Common myeloid progenitor, CD34-positive (primary cell): ENCODE results near the gene QRICH1.

Experiments
- CTCF ChIA-PET: fragments of 350-600 bp; sonication (Branson Sonifier 250); formaldehyde crosslinking; loops from one replicate; lab custom pipeline; 2021; ENCODE audit warnings: antibody characterized with exemption; lab: Charles Lee
- POLR2A ChIA-PET: fragments of 350-600 bp; sonication (Branson Sonifier 250); formaldehyde crosslinking; loops from one replicate; lab custom pipeline; 2021; ENCODE audit warnings: antibody characterized with exemption; lab: Charles Lee
- DNase-seq, 3 donors: peaks; one replicate each; pipeline versions ENCODE4 v3.0.0 to v3.0.0-alpha.2; 2013
- H3K27ac ChIP-seq, 2 experiments: 1 replicate in 1 of 2; 2 replicates in 1 of 2; pipeline ENCODE4 v1.7.0; 2013; ENCODE audit warnings: inconsistent platforms in 2 of 2, low read length in 2 of 2, mild to moderate bottlenecking in 2 of 2, low read depth in 1 of 2, moderate library complexity in 1 of 2; ENCODE audit not compliant: severe bottlenecking in 2 of 2, insufficient read depth in 1 of 2, poor library complexity in 1 of 2
- H3K27me3 ChIP-seq, 5 experiments: replicated peaks in 2 of 5; 1 replicate in 3 of 5; 2 replicates in 2 of 5; pipeline versions ENCODE4 v1.6.1 to v1.7.0; 2013; ENCODE audit warnings: low read length in 4 of 5, mild to moderate bottlenecking in 2 of 5, moderate library complexity in 2 of 5, inconsistent platforms in 1 of 5; ENCODE audit not compliant: insufficient read depth in 5 of 5, control insufficient read depth in 4 of 5
- H3K36me3 ChIP-seq, 4 experiments: 1 replicate in 2 of 4; 2 replicates in 2 of 4; pipeline versions ENCODE4 v1.6.1 to v1.7.0; 2013; ENCODE audit warnings: low read length in 3 of 4, control low read depth in 1 of 4, mild to moderate bottlenecking in 1 of 4; ENCODE audit not compliant: control insufficient read depth in 4 of 4, insufficient read depth in 4 of 4
- H3K4me1 ChIP-seq, 4 experiments: 1 replicate in 3 of 4; 2 replicates in 1 of 4; pipeline versions ENCODE4 v1.6.1 to v1.7.1; 2013; ENCODE audit warnings: low read length in 3 of 4, mild to moderate bottlenecking in 3 of 4, control low read depth in 1 of 4, inconsistent platforms in 1 of 4, moderate library complexity in 1 of 4; ENCODE audit not compliant: control insufficient read depth in 4 of 4, insufficient read depth in 4 of 4; ENCODE audit errors: control extremely low read depth in 1 of 4
- H3K4me3 ChIP-seq, 7 experiments: 1 replicate in 4 of 7; 2 replicates in 3 of 7; pipeline versions ENCODE4 v1.5.1 to v1.7.0; 2013; ENCODE audit warnings: mild to moderate bottlenecking in 7 of 7, low read length in 6 of 7, moderate library complexity in 6 of 7, inconsistent platforms in 2 of 7, low read depth in 2 of 7, control low read depth in 1 of 7; ENCODE audit not compliant: insufficient read depth in 4 of 7, control insufficient read depth in 1 of 7; ENCODE audit errors: extremely low read depth in 1 of 7
- H3K9me3 ChIP-seq, 5 experiments: 1 replicate in 4 of 5; 2 replicates in 1 of 5; pipeline versions ENCODE4 v1.6.1 to v1.7.1; 2013; ENCODE audit warnings: low read length in 4 of 5, mild to moderate bottlenecking in 2 of 5, inconsistent platforms in 1 of 5, low read depth in 1 of 5, moderate library complexity in 1 of 5; ENCODE audit not compliant: control insufficient read depth in 4 of 5, insufficient read depth in 2 of 5; ENCODE audit errors: control extremely low read depth in 1 of 5
- WGBS: methylation state at CpG from one replicate; pipeline ENCODE4 v1.1.5; 2013; ENCODE audit not compliant: insufficient coverage; 5-methylcytosine and 5-hydroxymethylcytosine counted together

QRICH1 gene

GRCh38 chr3:49030321-49030720, 63.5 kb downstream of the QRICH1 start:
- 100% methylated on average over 3 of the region's 6 CpGs for WGBS
- POLR2A ChIA-PET: no interaction called here

GRCh38 chr3:49029563-49029884, 64.3 kb downstream of the QRICH1 start:
- peak overlapping the region in 4 of 7 experiments; percentile 75 to 80 (median 78) for H3K4me3 ChIP-seq
- no peaks in the 10 kb centered on the region for H3K27me3 ChIP-seq
- no peak for DNase-seq
- CTCF ChIA-PET: interaction anchor here (1.1 to 2.2 kb wide), 5 partner anchors 15 to 43 kb away, joined by 3 to 9 read pairs (median 3); partner anchors contain the start of gene WDR6
- WGBS: 0% methylated on average over 3 of the region's 7 CpGs
- H3K9me3 ChIP-seq: no peaks in the 10 kb centered on the region
- POLR2A ChIA-PET: interaction anchor here (0.5 to 1.7 kb wide), 8 partner anchors 8 to 111 kb away, joined by 3 to 19 read pairs (median 6); partner anchors contain the start of genes ARIH2, P4HTM, QRICH1 and WDR6
- H3K4me1 ChIP-seq: peaks cover 8 to 44% (median 24%) of the 10 kb centered on the region in 4 experiments
- H3K36me3 ChIP-seq: peaks cover 19 to 83% (median 59%) of the 10 kb centered on the region in 4 experiments
- H3K27ac ChIP-seq: peak overlapping the region in 1 of 2 experiments; percentile 91

More at GRCh38 chr3:49030321-49030720, 63.5 kb downstream of the QRICH1 start:
- Histone ChIP-seq H3K27me3 (no peaks in the 10 kb centered on the region), H3K27ac (peak overlapping the region in 1 of 2 experiments; percentile 37), H3K4me3 (no peak overlapping the region), H3K4me1 (peaks cover 8 to 39% (median 22%) of the 10 kb centered on the region in 4 experiments), H3K36me3 (peaks cover 24 to 83% (median 57%) of the 10 kb centered on the region in 4 experiments), H3K9me3 (no peaks in the 10 kb centered on the region)
- DNase-seq: no peak
- CTCF ChIA-PET: interaction anchor here (2.1 kb wide), 1 partner anchor 8 kb away, joined by 9 read pairs; the partner anchor contains the start of gene NDUFAF3

GRCh38 chr3:49028673-49029562, 65.0 kb downstream of the QRICH1 start, which contains the start of gene IMPDH2:
IMPDH2 (minus strand) TSS chr3:49029398; CDS start chr3:49029350, 48 bp downstream.
- CTCF ChIA-PET: interaction anchor here (1.1 to 2.2 kb wide), 5 partner anchors 15 to 43 kb away, joined by 3 to 9 read pairs (median 3); partner anchors contain the start of gene WDR6

GRCh38 chr3:49028298-49028672, 65.6 kb downstream of the QRICH1 start:
- DNase-seq: no peak
- Histone ChIP-seq H3K9me3 (no peaks in the 10 kb centered on the region), H3K27me3 (no peaks in the 10 kb centered on the region), H3K36me3 (peaks cover 18 to 88% (median 61%) of the 10 kb centered on the region in 4 experiments), H3K4me3 (peak overlapping the region in 6 of 7 experiments; percentile 25 to 80 (median 75)), H3K27ac (peak overlapping the region; percentile 77 to 91), H3K4me1 (peaks cover 8 to 53% (median 28%) of the 10 kb centered on the region in 4 experiments)
- ChIA-PET CTCF (interaction anchor here (0.5 to 2.2 kb wide), 5 partner anchors 8 to 42 kb away, joined by 3 to 9 read pairs (median 3); no protein-coding TSS in a partner anchor), POLR2A (interaction anchor here (0.7 to 1.7 kb wide), 6 partner anchors 8 to 110 kb away, joined by 3 to 19 read pairs (median 8); partner anchors contain the start of genes ARIH2, P4HTM, QRICH1 and WDR6)
- WGBS: 83% methylated on average over 2 of the region's 4 CpGs

More at GRCh38 chr3:49028673-49029562, 65.0 kb downstream of the QRICH1 start, which contains the start of gene IMPDH2:
- peaks cover 8 to 49% (median 25%) of the 10 kb centered on the region in 4 experiments for H3K4me1 ChIP-seq
- DNase-seq: peak; percentile 94 to 97 (median 95)
- H3K27me3 ChIP-seq: no peaks in the 10 kb centered on the region
- H3K27ac ChIP-seq: peak within 1 kb of the TSS; percentile 77 to 91
- WGBS: 3% methylated on average over 37 of the region's 55 CpGs
- POLR2A ChIA-PET: interaction anchor here (0.5 to 1.7 kb wide), 9 partner anchors 7 to 110 kb away, joined by 3 to 19 read pairs (median 4); partner anchors contain the start of genes ARIH2, P4HTM, QRICH1 and WDR6
- H3K4me3 ChIP-seq: peak within 1 kb of the TSS; percentile 52 to 80 (median 75)
- no peaks in the 10 kb centered on the region for H3K9me3 ChIP-seq
- H3K36me3 ChIP-seq: peaks cover 18 to 83% (median 61%) of the 10 kb centered on the region in 4 experiments

GRCh38 chr3:49027634-49028033, 66.2 kb downstream of the QRICH1 start:
- WGBS: 100% methylated on average over 4 of the region's 9 CpGs
- H3K27ac ChIP-seq: no peak overlapping the region

GRCh38 chr3:49026536-49026935, 67.3 kb downstream of the QRICH1 start:
- Histone ChIP-seq H3K4me3 (no peak overlapping the region), H3K36me3 (peaks cover 6 to 77% (median 48%) of the 10 kb centered on the region in 4 experiments), H3K9me3 (no peaks in the 10 kb centered on the region), H3K4me1 (peaks cover 8 to 63% (median 42%) of the 10 kb centered on the region in 4 experiments), H3K27ac (peak overlapping the region in 1 of 2 experiments; percentile 6), H3K27me3 (no peaks in the 10 kb centered on the region)
- DNase-seq: no peak
- CTCF ChIA-PET: interaction anchor here (0.7 to 2.0 kb wide), 2 partner anchors 35 to 51 kb away, joined by 3 to 6 read pairs; no protein-coding TSS in a partner anchor
- POLR2A ChIA-PET: no interaction called here
- 100% methylated on average over 3 of the region's 3 CpGs for WGBS

More at GRCh38 chr3:49027634-49028033, 66.2 kb downstream of the QRICH1 start:
- H3K4me3 ChIP-seq: peak overlapping the region in 1 of 7 experiments; percentile 75
- no peaks in the 10 kb centered on the region for H3K9me3 ChIP-seq
- peaks cover 16 to 88% (median 58%) of the 10 kb centered on the region in 4 experiments for H3K36me3 ChIP-seq
- CTCF ChIA-PET: interaction anchor here (0.5 to 2.2 kb wide), 2 partner anchors 8 to 40 kb away, joined by 3 to 9 read pairs; no protein-coding TSS in a partner anchor
- POLR2A ChIA-PET: no interaction called here
- no peaks in the 10 kb centered on the region for H3K27me3 ChIP-seq
- peaks cover 8 to 60% (median 34%) of the 10 kb centered on the region in 4 experiments for H3K4me1 ChIP-seq
- DNase-seq: no peak
